GM20000 (cell line): ENCODE data around the gene SULF2.
"Not testable (repeated sequence)": the region's sequence is repeated elsewhere in the genome, so short reads cannot be mapped to it uniquely, and the experiment has no call there.

Experiments used
- DNase-seq: peaks from one replicate; pipeline ENCODE4 v3.0.0; 2012; ENCODE audit warnings: low spot score
- CTCF ChIP-seq: IDR thresholded peaks from 2 replicates; pipeline ENCODE4 v1.5.1; 2012; ENCODE audit warnings: mild to moderate bottlenecking, control low read depth; ENCODE audit errors: extremely low read depth, missing control alignments

The SULF2 gene

GRCh38 chr20:47810721-47811347, 25.6 kb upstream of the SULF2 start:
- TF ChIP-seq CTCF = no peak
- DNase-seq = no peak

GRCh38 chr20:47810116-47810677, 24.9 kb upstream of the SULF2 start:
- no peak for TF ChIP-seq CTCF
- no peak for DNase-seq

- DNase-seq = no peak
Observed at GRCh38 chr20:47809161-47809960, 24.1 kb upstream of the SULF2 start.

GRCh38 chr20:47805951-47806350, 20.7 kb upstream of the SULF2 start:
- no peak for DNase-seq
- TF ChIP-seq CTCF = no peak

More at GRCh38 chr20:47809161-47809960, 24.1 kb upstream of the SULF2 start:
- TF ChIP-seq CTCF = no peak

GRCh38 chr20:47804972-47805371, 19.7 kb upstream of the SULF2 start:
- not testable (repeated sequence) for DNase-seq

- not testable (repeated sequence) for DNase-seq
Observed at GRCh38 chr20:47804224-47804825, 19.0 kb upstream of the SULF2 start.

- no peak for TF ChIP-seq CTCF
- no peak for DNase-seq
Observed at GRCh38 chr20:47802975-47803374, 17.7 kb upstream of the SULF2 start.

- TF ChIP-seq CTCF = no peak
- no peak for DNase-seq
Observed at GRCh38 chr20:47802226-47802920, 17.1 kb upstream of the SULF2 start.
